ENCODE results near the gene ARHGAP32. TPM values are rescaled to one million over a fixed set of nuclear protein-coding genes. Genes with fewer than 3 reads are reported as not detected.
A peak's percentile ranks its signal among the peaks of the same experiment; 100 is the strongest.

ARHGAP32 gene
- total RNA-seq, 3 donors from 2014 or later = 19.8 to 56.6 (median 37.4) TPM

- TF ChIP-seq, protein P1, sequence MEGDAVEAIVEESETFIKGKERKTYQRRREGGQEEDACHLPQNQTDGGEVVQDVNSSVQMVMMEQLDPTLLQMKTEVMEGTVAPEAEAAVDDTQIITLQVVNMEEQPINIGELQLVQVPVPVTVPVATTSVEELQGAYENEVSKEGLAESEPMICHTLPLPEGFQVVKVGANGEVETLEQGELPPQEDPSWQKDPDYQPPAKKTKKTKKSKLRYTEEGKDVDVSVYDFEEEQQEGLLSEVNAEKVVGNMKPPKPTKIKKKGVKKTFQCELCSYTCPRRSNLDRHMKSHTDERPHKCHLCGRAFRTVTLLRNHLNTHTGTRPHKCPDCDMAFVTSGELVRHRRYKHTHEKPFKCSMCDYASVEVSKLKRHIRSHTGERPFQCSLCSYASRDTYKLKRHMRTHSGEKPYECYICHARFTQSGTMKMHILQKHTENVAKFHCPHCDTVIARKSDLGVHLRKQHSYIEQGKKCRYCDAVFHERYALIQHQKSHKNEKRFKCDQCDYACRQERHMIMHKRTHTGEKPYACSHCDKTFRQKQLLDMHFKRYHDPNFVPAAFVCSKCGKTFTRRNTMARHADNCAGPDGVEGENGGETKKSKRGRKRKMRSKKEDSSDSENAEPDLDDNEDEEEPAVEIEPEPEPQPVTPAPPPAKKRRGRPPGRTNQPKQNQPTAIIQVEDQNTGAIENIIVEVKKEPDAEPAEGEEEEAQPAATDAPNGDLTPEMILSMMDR (IDR thresholded peaks at IDR 0.05) = no peak
- TF ChIP-seq POLR2AphosphoS5 (IDR thresholded peaks at IDR 0.05) (no peak), POLR2A (IDR thresholded peaks at IDR 0.05) (no peak)
- peak overlapping the region in 2 of 3 donors; percentile 0 to 7 for H3K4me3 ChIP-seq
- no peak for DNase-seq (ENCODE audit: low spot score in 2 of 2)
- peak overlapping the region in 1 of 2 donors; percentile 10 for H3K27ac ChIP-seq
- H3K4me1 ChIP-seq = no peaks in the 10 kb centered on the region
- no peaks in the 10 kb centered on the region for H3K27me3 ChIP-seq
- no peaks in the 10 kb centered on the region for H3K9me3 ChIP-seq
- intact Hi-C loops (cut with DNase I; ENCODE audit: low total_unique reads) = no loop called here
- no peaks in the 10 kb centered on the region for H3K36me3 ChIP-seq
These were observed 170.8 kb downstream of the ARHGAP32 start for GRCh38 chr11:129021295-129021694.

DNA sequence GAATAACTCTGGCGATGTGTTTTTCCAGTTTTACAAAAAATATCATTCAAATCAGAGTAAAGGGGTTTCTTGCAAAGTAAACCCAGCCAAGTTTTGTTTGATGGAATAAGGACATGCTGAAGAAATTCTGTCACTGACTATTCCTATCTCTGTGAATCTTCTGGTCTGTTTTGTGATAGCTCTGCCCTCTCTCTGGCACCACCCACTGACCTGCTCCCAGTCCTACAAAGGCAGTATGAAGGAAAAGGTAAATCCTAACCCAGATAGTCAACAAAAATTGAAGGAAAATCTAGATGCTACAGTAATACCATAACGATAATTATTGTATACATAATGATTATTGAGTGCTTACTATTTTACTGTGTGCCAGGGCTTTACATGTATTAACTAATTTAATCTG is 173.1 kb downstream of the ARHGAP32 start:
- DNase-seq (ENCODE audit: low spot score in 2 of 2) = no peak
- no peaks in the 10 kb centered on the region for H3K9me3 ChIP-seq
- no peak overlapping the region for H3K4me3 ChIP-seq
- intact Hi-C loops (cut with DNase I; ENCODE audit: low total_unique reads) = no loop called here
- no peak overlapping the region for H3K27ac ChIP-seq
- no peaks in the 10 kb centered on the region for H3K4me1 ChIP-seq
- H3K36me3 ChIP-seq = no peaks in the 10 kb centered on the region
- H3K27me3 ChIP-seq = no peaks in the 10 kb centered on the region
- no peak for TF ChIP-seq POLR2A (IDR thresholded peaks at IDR 0.05)
- no peak for TF ChIP-seq POLR2AphosphoS5 (IDR thresholded peaks at IDR 0.05)
- TF ChIP-seq, protein P1 (IDR thresholded peaks at IDR 0.05) = no peak

DNA sequence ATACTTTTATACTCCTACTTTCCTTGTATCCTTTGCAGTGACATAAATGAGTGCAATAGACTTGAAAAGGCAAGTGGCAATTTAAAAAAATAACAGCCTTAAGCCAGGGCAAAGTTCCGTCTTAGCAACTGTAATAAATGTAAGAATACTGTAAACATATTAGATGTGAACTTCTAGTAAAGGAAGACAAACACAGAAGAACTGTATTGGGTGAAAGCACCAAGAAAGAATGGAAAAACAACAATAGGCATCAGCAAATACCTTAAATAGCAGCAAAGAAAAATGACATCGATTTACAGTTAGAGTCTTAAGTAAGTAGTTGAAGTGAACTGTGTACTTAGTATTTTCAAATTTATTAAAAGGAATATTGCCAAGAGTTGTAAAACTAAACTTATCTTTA is 174.0 kb downstream of the ARHGAP32 start:
- Histone ChIP-seq H3K4me1 (no peaks in the 10 kb centered on the region), H3K27ac (no peak overlapping the region), H3K4me3 (no peak overlapping the region), H3K36me3 (no peaks in the 10 kb centered on the region), H3K27me3 (no peaks in the 10 kb centered on the region), H3K9me3 (no peaks in the 10 kb centered on the region)
- DNase-seq (ENCODE audit: low spot score in 2 of 2) = no peak
- TF ChIP-seq, protein P1 (IDR thresholded peaks at IDR 0.05) = no peak
- TF ChIP-seq POLR2A (IDR thresholded peaks at IDR 0.05) (no peak), POLR2AphosphoS5 (IDR thresholded peaks at IDR 0.05) (no peak)
- intact Hi-C loops (cut with DNase I; ENCODE audit: low total_unique reads) = no loop called here

GRCh38 chr11:129013737-129014475 is 178.2 kb downstream of the ARHGAP32 start:
- intact Hi-C loops (cut with DNase I; ENCODE audit: low total_unique reads) = no loop called here
- Histone ChIP-seq H3K9me3 (no peaks in the 10 kb centered on the region), H3K4me3 (no peak overlapping the region), H3K27me3 (no peaks in the 10 kb centered on the region), H3K27ac (no peak overlapping the region), H3K4me1 (no peaks in the 10 kb centered on the region), H3K36me3 (no peaks in the 10 kb centered on the region)
- TF ChIP-seq POLR2AphosphoS5 (IDR thresholded peaks at IDR 0.05) (no peak), POLR2A (IDR thresholded peaks at IDR 0.05) (no peak)
- TF ChIP-seq, protein P1 (IDR thresholded peaks at IDR 0.05) = no peak
- DNase-seq (ENCODE audit: low spot score in 2 of 2) = no peak

- TF ChIP-seq POLR2AphosphoS5 (IDR thresholded peaks at IDR 0.05) (no peak), POLR2A (IDR thresholded peaks at IDR 0.05) (no peak)
- TF ChIP-seq, protein P1 (IDR thresholded peaks at IDR 0.05) = no peak
- no peak overlapping the region for H3K27ac ChIP-seq
- H3K4me1 ChIP-seq = no peaks in the 10 kb centered on the region
- H3K36me3 ChIP-seq = no peaks in the 10 kb centered on the region
- intact Hi-C loops (cut with DNase I; ENCODE audit: low total_unique reads) = no loop called here
- H3K27me3 ChIP-seq = no peaks in the 10 kb centered on the region
- no peak for DNase-seq (ENCODE audit: low spot score in 2 of 2)
- no peak overlapping the region for H3K4me3 ChIP-seq
- H3K9me3 ChIP-seq = no peaks in the 10 kb centered on the region
These were observed 179.2 kb downstream of the ARHGAP32 start for GRCh38 chr11:129012880-129013279.

Measured in breast epithelium (tissue), 4 donors.